ENCODE measurements around the gene DGAT2.
"Not testable (repeated sequence)": the region's sequence is repeated elsewhere in the genome, so short reads cannot be mapped to it uniquely, and the experiment has no call there.

Gene DGAT2

GRCh38 chr11:75768112-75768908, at the start of gene DGAT2:
TSS of gene DGAT2 (plus strand) at chr11:75768778. CDS start at chr11:75768992, 214 bp downstream.
- DNase-seq (ENCODE audit: low read depth in 2 of 3, low spot score in 1 of 3), result peak; percentile 42 to 61 (median 55)

GRCh38 chr11:75719340-75720239, 49.0 kb upstream of the DGAT2 start:
- no peak for DNase-seq (ENCODE audit: low read depth in 2 of 3, low spot score in 1 of 3)

- DNase-seq (ENCODE audit: low read depth in 2 of 3, low spot score in 1 of 3), result no peak
Observed at GRCh38 chr11:75720639-75721038, 47.9 kb upstream of the DGAT2 start.

- DNase-seq (ENCODE audit: low read depth in 2 of 3, low spot score in 1 of 3), result no peak
Observed at GRCh38 chr11:75721852-75722668, 46.5 kb upstream of the DGAT2 start.

GRCh38 chr11:75722669-75723042, 45.9 kb upstream of the DGAT2 start:
- DNase-seq (ENCODE audit: low read depth in 2 of 3, low spot score in 1 of 3), result no peak

- DNase-seq (ENCODE audit: low read depth in 2 of 3, low spot score in 1 of 3), result no peak
Observed at GRCh38 chr11:75725547-75726320, 42.8 kb upstream of the DGAT2 start.

GRCh38 chr11:75728992-75729391, 39.6 kb upstream of the DGAT2 start:
- no peak for DNase-seq (ENCODE audit: low read depth in 2 of 3, low spot score in 1 of 3)

- DNase-seq (ENCODE audit: low read depth in 2 of 3, low spot score in 1 of 3), result no peak
Observed at GRCh38 chr11:75731095-75731494, 37.5 kb upstream of the DGAT2 start.

GRCh38 chr11:75733071-75733430, 35.5 kb upstream of the DGAT2 start:
- no peak for DNase-seq (ENCODE audit: low read depth in 2 of 3, low spot score in 1 of 3)

GRCh38 chr11:75733431-75734107, 35.0 kb upstream of the DGAT2 start:
- no peak for DNase-seq (ENCODE audit: low read depth in 2 of 3, low spot score in 1 of 3)

- DNase-seq (ENCODE audit: low read depth in 2 of 3, low spot score in 1 of 3), result no peak
Observed at GRCh38 chr11:75734491-75735180, 33.9 kb upstream of the DGAT2 start.

GRCh38 chr11:75735181-75735845, 33.3 kb upstream of the DGAT2 start:
- DNase-seq (ENCODE audit: low read depth in 2 of 3, low spot score in 1 of 3), result no peak

- no peak for DNase-seq (ENCODE audit: low read depth in 2 of 3, low spot score in 1 of 3)
Observed at GRCh38 chr11:75737314-75737713, 31.3 kb upstream of the DGAT2 start.

GRCh38 chr11:75740681-75741080, 27.9 kb upstream of the DGAT2 start:
- no peak for DNase-seq (ENCODE audit: low read depth in 2 of 3, low spot score in 1 of 3)

- DNase-seq (ENCODE audit: low read depth in 2 of 3, low spot score in 1 of 3), result not testable (repeated sequence)
Observed at GRCh38 chr11:75743159-75743558, 25.4 kb upstream of the DGAT2 start.

- DNase-seq (ENCODE audit: low read depth in 2 of 3, low spot score in 1 of 3), result no peak
Observed at GRCh38 chr11:75743711-75744563, 24.6 kb upstream of the DGAT2 start.

GRCh38 chr11:75745807-75746206, 22.8 kb upstream of the DGAT2 start:
- no peak for DNase-seq (ENCODE audit: low read depth in 2 of 3, low spot score in 1 of 3)

GRCh38 chr11:75748729-75749273, 19.8 kb upstream of the DGAT2 start:
- DNase-seq (ENCODE audit: low read depth in 2 of 3, low spot score in 1 of 3), result not testable (repeated sequence)
